DMS 273 treated with DMSO at 0.1 percent for 48 hours (cell line): Measurements from ENCODE around the gene HOMER3.

Experiments
- DNase-seq: peaks from one replicate; lab custom pipeline; 2025; lab: John Stamatoyannopoulos, UW

Gene HOMER3

DNA sequence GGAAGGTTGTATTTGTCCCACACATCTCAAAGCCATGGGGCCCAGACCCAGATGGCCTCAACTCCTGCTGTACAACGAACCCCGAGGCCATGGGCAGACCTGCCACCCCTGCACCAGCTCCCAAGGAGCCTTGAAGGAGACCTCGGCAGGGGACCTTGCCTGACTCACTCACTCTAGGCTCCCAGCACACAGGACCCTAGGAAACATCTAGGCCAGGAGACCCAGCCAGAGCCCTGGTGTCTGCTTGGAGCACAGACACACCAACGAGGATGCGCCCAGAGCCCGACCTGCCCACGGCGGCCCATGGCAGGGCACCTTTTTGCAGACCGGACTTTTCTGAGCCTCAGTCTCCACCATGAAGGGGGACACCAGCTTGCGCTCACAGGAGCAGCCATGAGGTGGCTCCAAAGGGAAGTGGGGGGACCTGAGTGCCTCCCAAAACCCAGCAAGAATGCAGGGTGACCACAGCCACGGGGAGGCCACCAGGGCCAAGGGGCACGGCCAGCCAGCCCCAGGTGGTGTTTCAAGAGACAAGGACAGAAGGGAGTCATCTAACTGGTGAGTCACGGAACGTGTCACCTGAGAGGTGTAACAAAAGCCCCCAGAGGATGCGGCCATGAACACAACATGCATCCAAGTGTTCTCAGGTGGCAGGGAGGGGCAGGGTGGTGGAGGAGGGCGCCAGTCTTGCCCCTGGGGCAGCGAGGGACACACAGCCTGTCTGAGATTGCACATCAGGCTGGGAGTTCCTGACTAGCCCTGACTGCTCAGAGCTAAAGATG is 40.1 kb downstream of the HOMER3 start:
- no peak for DNase-seq

DNA sequence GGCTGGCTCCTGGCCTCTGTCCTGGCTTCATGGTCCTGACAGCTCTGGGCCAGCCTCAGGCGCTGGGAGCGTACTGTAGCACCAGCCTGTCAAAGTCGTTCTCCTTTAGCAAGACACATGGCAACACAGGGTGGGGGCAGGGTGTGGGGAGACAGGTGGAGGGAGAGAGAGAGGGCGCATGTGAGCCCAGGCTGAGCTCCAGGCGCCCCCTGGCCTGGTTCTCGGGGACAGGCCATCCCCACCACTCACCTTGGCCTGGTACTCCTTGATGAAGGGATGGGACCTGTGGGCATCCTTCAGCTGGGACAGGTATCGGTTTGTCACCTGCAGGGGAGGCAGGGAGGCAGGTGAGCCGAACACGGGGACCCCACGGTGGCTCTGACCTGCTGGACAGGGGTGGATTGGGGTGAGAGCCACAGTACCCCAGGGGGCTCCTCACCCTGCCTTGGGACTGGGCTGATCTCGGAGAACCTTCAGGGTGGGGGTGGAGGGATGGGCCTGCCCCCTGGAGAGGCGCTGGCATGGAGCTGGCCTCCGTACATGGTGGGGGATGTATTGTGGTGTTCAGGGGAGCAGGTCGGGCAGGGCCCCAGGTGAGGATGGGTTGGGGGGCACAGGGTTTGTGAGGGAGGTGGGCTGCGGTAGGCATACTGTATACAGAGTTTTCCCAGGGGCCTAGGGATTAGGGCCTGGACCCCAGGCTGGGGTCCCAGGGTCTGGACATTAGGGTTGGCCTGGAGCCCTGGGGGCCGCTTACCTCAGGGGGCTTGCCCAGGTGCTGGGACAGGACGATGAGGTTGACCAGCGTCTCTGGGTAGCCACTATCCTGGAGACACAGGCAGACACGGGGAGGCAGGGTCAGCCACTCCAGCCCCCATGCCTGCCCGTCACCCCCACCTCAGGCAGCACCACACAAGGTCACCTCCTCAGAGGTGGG is 41.1 kb downstream of the HOMER3 start:
- DNase-seq = no peak

DNA sequence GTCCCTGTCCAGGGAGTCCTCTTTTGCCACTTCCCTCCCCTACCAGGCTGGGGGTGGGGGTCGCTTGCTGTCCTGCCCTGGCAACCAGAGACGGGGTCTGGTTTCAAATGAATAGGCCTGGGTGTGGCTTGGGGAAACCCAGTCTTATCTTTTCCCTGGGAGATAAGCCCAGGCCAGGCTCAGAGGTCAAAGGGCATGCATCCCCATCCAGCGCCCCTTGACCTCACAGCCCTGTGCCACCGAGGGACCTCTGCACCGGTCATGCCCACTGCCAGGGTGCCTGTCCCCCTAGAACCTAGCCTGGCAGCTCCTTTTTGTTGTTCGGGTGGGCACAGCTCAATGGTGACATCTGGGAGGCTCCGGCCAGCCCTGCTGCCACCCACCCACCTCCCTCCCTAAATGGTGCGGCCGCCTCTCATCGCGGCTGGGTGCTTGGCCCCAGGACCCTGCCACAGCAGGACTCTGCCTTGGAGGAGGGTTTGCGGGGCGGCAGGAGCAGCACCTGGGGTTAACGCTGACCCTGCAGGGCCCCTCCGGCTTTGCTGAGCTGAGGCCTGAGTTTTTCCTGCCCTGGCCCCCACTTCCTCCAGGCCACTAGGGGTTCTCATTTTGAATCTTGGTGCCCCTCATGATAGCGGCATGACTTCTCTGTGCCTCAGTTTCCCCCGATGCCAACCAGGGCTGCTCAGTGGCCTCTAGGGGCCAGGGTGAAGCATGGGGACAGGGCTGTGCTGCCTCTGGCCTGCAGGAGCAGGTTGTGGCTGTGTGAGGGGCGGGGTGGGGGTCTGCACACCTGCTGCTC is 42.2 kb downstream of the HOMER3 start:
- no peak for DNase-seq

DNA sequence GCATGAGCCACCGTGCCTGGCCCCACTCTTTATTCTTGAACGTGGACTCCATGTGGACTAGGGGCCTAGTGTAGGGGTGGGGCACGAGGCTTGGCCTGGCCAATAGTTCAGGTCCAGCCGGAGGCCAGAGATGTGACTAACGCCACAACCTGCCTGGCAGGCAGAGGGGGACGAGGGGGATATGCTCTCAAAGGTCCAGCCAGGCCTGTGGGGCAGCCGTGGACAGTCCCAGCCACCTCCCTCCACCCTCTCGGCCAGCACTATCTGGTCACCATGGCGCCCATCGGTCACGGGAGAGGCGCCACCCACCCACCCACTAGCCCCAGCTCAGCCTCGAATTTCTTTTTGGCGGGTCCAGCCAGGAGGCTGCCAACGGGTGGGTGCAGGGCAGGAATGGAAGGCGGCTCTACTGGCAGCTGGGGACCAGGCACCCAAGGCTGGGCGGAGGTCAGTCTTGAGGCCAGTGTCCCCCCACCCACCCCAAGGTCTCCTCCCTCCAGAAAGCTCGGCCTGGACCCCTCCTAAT is 42.9 kb downstream of the HOMER3 start:
- DNase-seq = no peak

DNA sequence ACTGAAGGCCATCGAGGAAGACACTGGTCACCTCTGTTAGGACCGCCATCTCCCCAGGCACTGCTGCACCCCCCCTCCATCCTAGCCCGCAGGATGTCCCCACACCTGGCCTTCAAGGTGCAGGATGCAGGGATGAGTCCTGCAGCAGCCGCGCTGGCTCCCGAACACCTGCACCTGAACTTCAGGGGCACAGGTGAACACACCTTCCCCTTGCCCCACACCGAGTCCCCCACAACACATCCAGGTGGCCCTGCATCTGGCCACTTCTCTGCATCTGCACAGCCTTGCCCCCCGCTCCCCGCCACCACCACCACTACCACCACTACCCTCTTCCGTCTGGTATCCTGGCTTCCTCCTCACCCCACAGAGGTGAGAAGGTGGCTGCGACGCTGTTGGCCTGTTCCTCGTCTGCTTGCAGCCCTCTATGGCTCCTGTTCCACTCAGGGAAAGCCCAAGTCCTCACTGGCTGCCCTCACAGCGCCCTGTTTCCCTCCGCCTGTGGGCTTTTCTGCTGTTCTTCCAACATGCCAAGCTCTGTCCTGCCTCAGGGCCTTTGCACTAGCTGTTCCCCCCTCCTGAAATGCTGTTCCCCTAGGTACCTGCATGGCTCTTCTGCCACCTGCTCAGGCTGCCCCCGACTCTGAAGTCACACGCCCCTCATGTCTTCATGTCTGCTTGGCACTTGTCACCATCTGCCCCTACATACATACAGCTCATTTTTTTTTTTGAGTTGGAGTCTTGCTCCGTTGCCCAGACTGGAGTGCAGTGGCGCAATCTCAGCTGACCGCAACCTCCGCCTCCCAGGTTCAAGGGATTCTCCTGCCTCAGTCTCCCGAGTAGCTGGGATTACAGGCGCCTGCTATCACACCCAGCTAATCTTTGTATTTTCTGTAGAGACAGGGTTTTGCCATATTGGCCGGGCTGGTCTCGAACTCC is 43.7 kb downstream of the HOMER3 start:
- no peak for DNase-seq

DNA sequence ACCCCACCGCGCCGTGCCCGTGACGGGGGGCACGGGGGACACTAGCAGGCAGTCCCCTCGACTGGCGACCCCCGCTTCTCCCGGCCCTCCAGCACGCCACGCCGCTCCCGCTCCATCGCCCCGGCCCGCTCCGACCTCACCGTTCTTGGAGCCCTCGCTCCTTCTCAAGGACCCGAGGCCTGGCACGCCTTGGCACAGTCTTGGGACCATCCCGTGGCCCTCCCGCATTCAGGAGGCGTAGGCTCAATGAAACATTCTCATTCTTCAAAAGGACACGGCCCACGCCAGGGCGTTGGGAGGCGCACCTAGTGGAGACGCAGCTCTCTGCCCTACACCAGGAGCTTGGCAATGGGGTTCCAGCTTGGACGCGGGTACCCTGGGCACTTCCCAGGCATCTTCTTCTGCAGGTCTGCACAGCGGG is 44.6 kb downstream of the HOMER3 start:
- no peak for DNase-seq

DNA sequence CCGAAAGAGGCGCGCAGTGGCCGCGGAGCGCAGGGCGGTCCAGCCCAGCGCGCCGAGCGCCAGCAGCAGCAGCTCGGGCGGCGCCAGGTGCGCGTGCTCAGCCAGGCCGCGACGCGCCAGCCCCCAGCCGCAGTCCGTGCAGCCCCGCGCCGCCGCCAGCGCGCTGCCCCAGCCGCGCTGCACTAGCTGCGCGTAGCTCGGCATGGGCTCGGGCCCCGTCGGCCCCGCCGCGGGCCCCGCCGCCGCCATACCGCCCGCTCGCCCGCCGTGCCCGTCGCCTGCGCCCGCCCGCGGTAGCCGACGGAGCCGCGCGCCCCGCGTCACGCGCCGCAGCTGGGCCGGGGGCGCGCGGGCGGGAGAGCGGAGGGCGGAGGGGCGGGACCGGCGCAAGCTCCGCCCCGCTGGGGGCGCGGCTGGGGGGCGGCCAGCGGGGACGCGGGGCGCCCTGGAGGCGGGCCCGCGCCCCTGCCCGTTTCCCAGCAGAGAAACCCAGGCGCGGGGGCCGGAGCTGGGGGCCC is 45.1 kb downstream of the HOMER3 start, which contains the start of gene CERS1:
Gene CERS1, minus strand, starts transcription at position 335 of the 518 bp plus-strand sequence. Its CDS starts 86 bp downstream, at position 249.
- DNase-seq = no peak

DNA sequence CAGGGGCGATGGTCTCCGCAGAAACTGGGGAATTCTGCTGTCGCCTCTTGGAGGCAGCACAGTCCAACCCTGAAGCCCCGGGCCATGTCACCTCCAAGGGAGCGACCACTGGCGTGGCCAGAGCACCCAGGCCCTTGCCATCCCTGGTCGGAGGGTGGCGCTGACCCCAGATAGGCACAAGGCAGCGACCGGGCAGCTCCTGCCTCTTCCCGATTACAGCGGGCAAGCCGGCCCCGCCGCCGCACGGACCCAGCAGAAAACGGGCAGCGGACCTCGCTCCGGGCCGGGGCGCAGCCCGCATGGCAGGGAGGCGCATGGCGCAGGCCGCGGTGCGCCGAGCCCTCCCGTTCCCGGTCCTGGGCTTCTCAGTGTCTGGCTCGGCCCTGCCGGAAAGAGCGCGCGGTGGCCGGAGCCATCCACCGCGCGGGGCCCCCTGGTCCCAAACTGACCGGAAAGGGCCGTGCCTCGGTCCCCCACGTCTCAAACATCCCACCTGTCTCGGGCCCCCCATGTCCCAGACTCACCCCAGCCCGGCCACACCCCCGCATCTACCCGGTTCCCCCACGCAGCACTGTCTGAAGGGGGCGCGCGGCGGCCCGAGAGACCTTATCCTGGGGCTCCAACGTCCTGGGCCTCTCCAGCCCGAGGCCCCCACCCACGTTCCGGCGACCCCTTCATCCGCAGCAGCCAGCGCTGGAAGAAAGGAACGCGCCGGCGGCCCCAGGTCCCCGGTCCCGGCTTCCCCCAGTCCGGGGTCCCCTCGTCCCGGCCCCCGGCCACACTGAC is 45.8 kb downstream of the HOMER3 start:
- no peak for DNase-seq

DNA sequence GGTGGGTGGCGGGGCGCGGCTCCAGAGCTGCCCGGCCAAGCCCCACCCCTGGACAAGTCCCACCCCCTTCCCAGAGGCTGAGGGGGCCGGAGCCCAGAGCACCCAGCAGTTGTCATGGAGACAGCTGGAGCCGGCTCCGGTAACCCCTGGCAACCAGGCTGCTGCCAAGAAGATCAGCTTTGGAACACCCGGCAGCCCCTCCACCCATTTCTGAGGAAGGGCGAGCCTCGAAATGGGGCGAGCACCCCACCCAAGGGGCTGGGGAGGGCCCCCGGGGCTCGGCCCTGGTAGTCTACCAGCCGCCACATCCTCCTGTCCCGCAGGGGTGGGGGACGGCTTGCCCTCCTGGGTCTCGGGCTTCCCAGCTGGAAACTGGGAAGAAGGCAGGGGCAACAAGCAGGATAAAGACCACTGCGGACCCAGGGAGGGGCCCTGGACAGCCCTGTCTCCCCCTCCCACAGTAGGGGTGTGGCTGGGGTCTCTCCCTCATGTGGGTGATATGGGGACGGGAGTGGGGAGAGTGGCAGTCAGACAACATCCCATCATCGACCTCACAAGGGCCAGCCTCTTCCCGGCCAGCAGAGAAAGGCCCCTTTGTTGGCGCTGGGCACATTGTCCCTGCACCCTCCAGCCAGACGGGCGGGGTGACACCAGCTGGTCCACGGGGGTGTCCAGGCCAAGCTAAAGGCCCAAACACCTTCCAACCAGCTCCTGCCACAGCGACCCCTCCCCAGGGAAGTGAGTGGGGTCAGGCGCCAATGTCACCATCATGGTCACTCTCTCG is 46.6 kb downstream of the HOMER3 start:
- DNase-seq = peak; percentile 51

DNA sequence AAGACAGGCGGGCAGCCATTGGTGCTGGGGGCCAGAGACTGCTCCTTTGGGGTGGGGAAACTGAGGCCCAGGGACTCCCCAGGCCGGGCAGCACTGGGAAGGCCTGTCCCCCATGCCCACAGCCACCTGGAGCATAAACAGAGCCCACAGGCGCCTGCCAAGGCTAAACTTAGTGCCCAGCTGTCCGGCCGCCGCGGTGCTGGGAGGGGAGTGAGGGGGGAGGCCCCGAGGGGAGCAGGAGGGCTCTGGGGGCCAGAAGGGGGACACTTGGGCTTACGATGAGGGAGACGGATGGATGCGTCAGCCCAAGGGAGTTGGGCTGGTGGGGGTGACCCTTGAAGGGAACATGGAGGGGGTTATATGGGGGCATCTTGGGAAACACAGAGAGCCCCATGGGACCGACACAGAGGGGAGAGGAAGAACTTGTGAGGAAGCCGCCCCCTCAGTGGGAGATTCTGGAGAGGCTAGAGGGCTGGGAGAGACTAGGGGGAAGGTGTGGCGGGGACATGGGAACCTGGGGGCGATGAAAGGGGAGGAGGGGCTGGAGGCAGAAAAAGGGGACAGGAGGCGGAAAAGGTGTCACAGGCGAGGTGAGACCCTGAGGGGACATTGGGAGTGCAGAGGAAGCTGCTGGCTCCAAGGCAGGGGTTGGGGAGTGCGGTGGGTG is 47.3 kb downstream of the HOMER3 start:
- no peak for DNase-seq

DNA sequence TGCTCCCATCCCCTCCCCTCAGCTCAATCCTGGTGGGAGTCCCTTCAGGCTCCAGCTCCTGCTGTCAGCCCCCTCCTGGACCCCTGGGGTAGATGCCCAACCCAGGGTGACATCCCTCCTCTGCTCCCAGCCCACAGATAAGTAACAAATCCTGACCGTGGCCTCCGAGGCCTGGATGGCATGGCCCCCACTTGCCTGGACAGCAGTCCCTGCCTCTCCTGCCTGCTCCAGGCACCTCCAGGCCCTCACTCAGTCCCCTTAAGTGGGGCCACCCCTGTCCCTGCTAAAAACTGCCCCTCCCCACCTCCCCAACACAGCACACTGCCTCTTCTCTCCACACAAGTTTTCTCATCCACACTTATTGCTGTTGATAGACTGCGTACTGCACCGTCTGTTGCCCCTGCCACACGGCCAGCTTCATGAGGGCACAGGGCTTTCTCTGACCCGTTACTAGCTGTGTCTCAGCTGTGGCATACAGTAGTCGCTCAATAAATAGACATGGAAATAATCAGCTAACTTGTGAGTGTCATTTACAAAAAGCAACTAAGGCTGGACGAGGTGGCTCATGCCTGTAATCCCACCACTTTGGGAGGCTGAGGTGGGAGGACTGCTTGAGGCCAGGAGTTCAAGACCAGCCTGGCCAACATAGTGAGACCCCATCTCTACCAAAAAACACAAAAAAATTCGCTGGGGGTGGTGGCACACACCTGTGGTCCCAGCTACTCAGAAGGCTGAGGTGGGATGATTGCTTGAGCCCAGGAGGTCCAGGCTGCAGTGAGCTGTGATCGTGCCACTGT is 50.9 kb downstream of the HOMER3 start:
- no peak for DNase-seq

DNA sequence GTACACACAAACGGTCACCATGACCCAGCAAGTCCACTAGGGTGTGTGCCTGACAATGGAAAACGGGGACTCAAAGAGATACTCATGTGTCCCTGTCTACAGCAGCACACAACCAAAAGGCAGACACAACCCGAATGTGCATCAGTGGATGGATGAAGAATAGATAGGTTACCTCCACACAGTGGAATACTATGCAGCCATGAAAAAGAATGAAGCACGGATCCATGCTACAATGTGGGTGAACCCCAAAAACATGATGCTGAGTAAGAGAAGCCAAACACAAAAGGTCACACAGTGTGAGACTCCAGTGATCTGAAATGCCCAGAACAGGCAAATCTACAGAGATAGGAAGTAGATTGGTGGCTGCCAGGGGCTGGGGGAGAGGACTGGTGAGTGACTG is 54.0 kb downstream of the HOMER3 start:
- no peak for DNase-seq

DNA sequence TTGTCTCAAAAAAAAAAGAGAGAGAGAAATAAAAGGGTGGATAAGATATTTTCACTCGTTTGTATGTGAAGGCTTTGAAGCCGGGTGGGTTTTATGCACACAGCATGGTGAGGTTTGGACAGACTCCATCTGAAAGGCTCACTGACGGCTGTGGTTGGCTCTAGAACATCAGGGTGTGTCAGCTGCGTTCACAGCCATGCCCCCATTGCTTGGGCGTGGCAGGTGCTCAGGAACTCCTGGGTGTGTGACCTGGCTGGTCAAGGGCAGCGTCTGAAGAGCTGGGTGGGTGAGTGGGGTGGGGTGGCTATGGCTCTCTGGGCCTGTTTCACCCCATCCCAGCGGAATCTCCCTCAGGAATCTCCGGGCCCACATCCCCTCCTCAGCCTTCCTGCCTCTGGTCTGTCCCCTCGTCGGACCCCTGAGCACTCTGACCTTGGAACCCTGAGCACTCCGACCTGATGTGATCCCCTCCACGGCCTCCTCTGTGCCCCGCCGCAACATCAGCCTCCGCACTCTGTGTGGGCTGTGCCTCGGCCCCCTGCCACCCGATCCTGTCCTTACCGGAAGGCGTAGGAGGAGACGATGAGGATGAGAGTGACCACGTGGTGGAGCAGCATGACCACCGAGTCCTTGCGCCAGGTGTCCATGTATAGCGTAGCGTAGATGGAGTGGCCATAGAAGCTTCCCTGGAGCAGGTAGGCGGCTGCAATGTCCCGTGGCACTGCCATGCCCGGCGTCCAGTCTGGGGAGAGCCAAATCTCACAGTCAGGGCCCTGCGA is 57.3 kb downstream of the HOMER3 start:
- no peak for DNase-seq

DNA sequence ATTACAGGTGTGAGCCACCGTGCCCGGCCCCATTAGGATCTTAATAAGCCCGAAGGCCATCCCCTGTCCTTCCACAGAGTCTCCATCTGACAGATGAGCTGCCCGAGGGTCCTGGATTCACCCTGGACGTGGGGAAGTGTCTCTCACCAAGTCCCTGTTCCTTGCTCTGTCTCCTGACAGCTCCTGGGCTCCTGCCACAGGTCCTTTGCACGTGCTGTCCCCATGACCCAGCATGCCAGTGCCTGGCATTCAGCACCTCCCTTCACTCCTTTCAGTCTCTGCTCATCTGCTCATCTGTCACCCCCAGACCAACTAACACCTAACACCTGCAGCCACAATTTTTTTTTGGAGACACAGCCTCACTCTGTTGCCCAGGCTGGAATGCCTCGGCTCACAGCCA is 59.5 kb downstream of the HOMER3 start:
- DNase-seq = no peak

DNA sequence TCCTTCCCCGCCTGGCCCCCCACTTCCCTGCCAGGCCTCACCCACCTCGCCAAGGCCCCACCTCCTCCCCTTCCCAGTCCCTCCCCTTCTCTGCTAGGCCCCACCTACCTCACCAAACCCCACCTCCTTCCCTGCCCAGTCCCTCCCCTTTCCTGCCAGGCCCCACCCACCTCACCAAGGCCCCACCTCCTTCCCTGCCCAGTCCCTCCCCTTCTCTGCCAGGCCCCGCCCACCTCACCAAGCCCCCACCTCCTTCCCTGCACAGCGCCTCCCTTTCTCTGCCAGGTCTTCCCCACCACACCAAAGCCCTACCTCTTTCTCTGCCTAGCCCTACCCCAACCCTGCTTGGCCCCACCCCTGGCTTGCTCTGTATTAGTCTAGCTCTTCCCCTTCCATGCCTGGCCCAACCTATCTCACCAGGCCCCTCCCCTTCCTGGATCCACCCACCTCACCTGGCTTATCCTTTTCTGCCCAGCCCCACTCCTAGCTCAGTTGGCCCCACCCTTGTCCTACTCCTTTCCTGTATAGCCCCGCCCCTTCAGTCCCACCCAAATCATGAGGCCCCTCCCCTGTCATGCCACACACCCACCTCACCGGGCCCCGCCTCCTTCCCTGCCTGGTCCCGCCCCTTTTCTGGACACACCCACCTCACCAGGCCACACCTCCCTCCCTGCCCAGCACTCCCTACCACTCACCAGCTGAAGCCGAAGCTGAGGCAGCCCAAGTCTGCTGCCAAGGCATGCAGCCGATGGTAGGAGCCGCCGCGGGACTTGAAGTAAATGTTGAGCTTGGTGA is 61.2 kb downstream of the HOMER3 start:
- no peak for DNase-seq
